HG02973 (cell line): ENCODE results near the gene GID8.

Source experiments
- ATAC-seq: cut with Tn5 transposase; IDR thresholded peaks from one replicate; pipeline ENCODE4 v1.9.1; 2021; ENCODE audit warnings: moderate library complexity; ENCODE audit not compliant: unreplicated experiment

The GID8 gene

GRCh38 chr20:62941792-62942191 lies 3.8 kb downstream of the GID8 start:
- no peak for ATAC-seq

GRCh38 chr20:62942456-62942855 lies 4.5 kb downstream of the GID8 start:
- no peak for ATAC-seq

- ATAC-seq = no peak
Observed at GRCh38 chr20:62943396-62943795, 5.4 kb downstream of the GID8 start.

GRCh38 chr20:62944184-62944583 lies 6.2 kb downstream of the GID8 start:
- ATAC-seq = no peak

GRCh38 chr20:62944746-62945145 lies 6.8 kb downstream of the GID8 start:
- ATAC-seq = no peak

- ATAC-seq = no peak
Observed at GRCh38 chr20:62945771-62946339, 7.9 kb downstream of the GID8 start.

GRCh38 chr20:62946918-62947317 lies 9.0 kb downstream of the GID8 start:
- ATAC-seq = no peak

- ATAC-seq = no peak
Observed at GRCh38 chr20:62947532-62948300, 9.8 kb downstream of the GID8 start.

- ATAC-seq = no peak
Observed at GRCh38 chr20:62949153-62949821, 11.3 kb downstream of the GID8 start.

GRCh38 chr20:62949962-62950361 lies 12.0 kb downstream of the GID8 start:
- ATAC-seq = no peak

- ATAC-seq = no peak
Observed at GRCh38 chr20:62950741-62951140, 12.8 kb downstream of the GID8 start.

GRCh38 chr20:62951143-62951895 lies 13.4 kb downstream of the GID8 start:
- no peak for ATAC-seq

GRCh38 chr20:62951896-62952372 lies 14.0 kb downstream of the GID8 start:
- ATAC-seq = no peak

GRCh38 chr20:62952373-62952967 lies 14.5 kb downstream of the GID8 start, which contains the start of gene SLC17A9:
Gene SLC17A9, plus strand, starts transcription at chr20:62952709. Its CDS starts 122 bp downstream, at chr20:62952831.
- ATAC-seq = peak; percentile 37

GRCh38 chr20:62952968-62953838 lies 15.3 kb downstream of the GID8 start:
- no peak for ATAC-seq

GRCh38 chr20:62953839-62954703 lies 16.1 kb downstream of the GID8 start:
- ATAC-seq = peak; percentile 61

GRCh38 chr20:62955519-62956386 lies 17.8 kb downstream of the GID8 start:
- ATAC-seq = no peak
